Liver (tissue), 9 donors: Measurements from ENCODE around the gene A4GALT. TPM values are rescaled to one million over a fixed set of nuclear protein-coding genes. Genes with fewer than 3 reads are reported as not detected.

Experiments
- DNase-seq: peaks from one replicate; pipeline ENCODE4 v3.0.0-alpha.2; 2017; ENCODE audit warnings: low spot score
- H3K27ac ChIP-seq, 2 donors: one replicate each; pipeline ENCODE4 v1.7.0; 2013; ENCODE audit warnings: inconsistent platforms in 2 of 2, low read length in 2 of 2, control low read depth in 1 of 2, low read depth in 1 of 2, mild to moderate bottlenecking in 1 of 2
- H3K27me3 ChIP-seq, 4 donors: one replicate each; pipeline versions ENCODE4 v1.6.1 to v1.7.0; 2013; ENCODE audit warnings: low read length in 3 of 4, inconsistent platforms in 1 of 4, mild to moderate bottlenecking in 1 of 4, moderate library complexity in 1 of 4; ENCODE audit not compliant: control insufficient read depth in 4 of 4, insufficient read depth in 4 of 4
- H3K36me3 ChIP-seq, 4 donors: one replicate each; pipeline versions ENCODE4 v1.6.1 to v1.7.0; 2013; ENCODE audit warnings: low read length in 3 of 4, mild to moderate bottlenecking in 3 of 4, low read depth in 1 of 4, moderate library complexity in 1 of 4; ENCODE audit not compliant: control insufficient read depth in 4 of 4, insufficient read depth in 3 of 4
- H3K4me1 ChIP-seq, 4 donors: one replicate each; pipeline versions ENCODE4 v1.6.1 to v1.7.0; 2013; ENCODE audit warnings: low read length in 3 of 4, mild to moderate bottlenecking in 3 of 4, moderate library complexity in 1 of 4; ENCODE audit not compliant: control insufficient read depth in 4 of 4, insufficient read depth in 4 of 4
- H3K4me3 ChIP-seq, 3 donors: one replicate each; pipeline versions ENCODE4 v1.6.1 to v1.7.0; 2013; ENCODE audit warnings: low read length in 3 of 3, control low read depth in 1 of 3, low read depth in 1 of 3, mild to moderate bottlenecking in 1 of 3
- H3K9ac ChIP-seq, 2 donors: one replicate each; pipeline ENCODE4 v1.7.0; 2013; ENCODE audit warnings: low read length in 2 of 2, mild to moderate bottlenecking in 2 of 2, moderate library complexity in 2 of 2, control low read depth in 1 of 2, low read depth in 1 of 2
- H3K9me3 ChIP-seq, 4 donors: one replicate each; pipeline versions ENCODE4 v1.6.1 to v1.7.0; 2013; ENCODE audit warnings: low read length in 3 of 4; ENCODE audit not compliant: control insufficient read depth in 4 of 4
- EGR1 ChIP-seq, 2 donors: IDR thresholded peaks; 2 replicates each; pipeline ENCODE4 v1.6.1; 2016 to 2018; ENCODE audit warnings: antibody characterized with exemption in 2 of 2, low read depth in 2 of 2
- GABPA ChIP-seq, 2 donors: IDR thresholded peaks in 1 of 2; conservative IDR thresholded peaks in 1 of 2; 2 replicates each; pipeline ENCODE4 v1.6.1; 2016; ENCODE audit warnings: antibody characterized with exemption in 2 of 2, mild to moderate bottlenecking in 1 of 2, moderate library complexity in 1 of 2
- HNF4A ChIP-seq, 2 donors: conservative IDR thresholded peaks; 2 replicates each; pipeline ENCODE4 v1.6.1; 2016; ENCODE audit warnings: antibody characterized with exemption in 2 of 2, mild to moderate bottlenecking in 2 of 2
- JUND ChIP-seq, 2 donors: IDR thresholded peaks; 2 replicates each; pipeline ENCODE4 v1.6.1; 2016; ENCODE audit warnings: antibody characterized with exemption in 2 of 2
- RAD21 ChIP-seq, 2 donors: IDR thresholded peaks; 2 replicates each; pipeline ENCODE4 v1.6.1; 2016; ENCODE audit warnings: antibody characterized with exemption in 2 of 2, mild to moderate bottlenecking in 2 of 2
- REST ChIP-seq: IDR thresholded peaks from 2 replicates; pipeline ENCODE4 v1.6.1; 2016; ENCODE audit warnings: antibody characterized with exemption, mild to moderate bottlenecking
- RXRA ChIP-seq, 2 donors: IDR thresholded peaks; 2 replicates each; pipeline ENCODE4 v1.6.1; 2017 to 2018; ENCODE audit warnings: antibody characterized with exemption in 2 of 2, mild to moderate bottlenecking in 1 of 2
- TAF1 ChIP-seq: conservative IDR thresholded peaks from 2 replicates; pipeline ENCODE4 v1.6.1; 2016; ENCODE audit warnings: antibody characterized with exemption, mild to moderate bottlenecking
- WGBS: extraction: QIAGEN DNeasy Blood & Tissue Kit; methylation state at CpG from one replicate; pipeline ENCODE4 v1.1.7; 2013; 5-methylcytosine and 5-hydroxymethylcytosine counted together
- polyA plus RNA-seq, 2 donors: library from polyadenylated mRNA; stranded (reverse) in 1 of 2; unstranded in 1 of 2; fragments of 200-250 nt in 1 of 2; fragments of >200 nt in 1 of 2; fragmentation: Nextera tagmentation in 1 of 2; extraction: Ambion mirVana in 1 of 2; gene quantifications; one replicate each; pipeline versions ENCODE4 v1.2.1 to v1.2.3, GENCODE V29; 2013 to 2015
- total RNA-seq, 2 donors: library from RNA; depleted of rRNA; stranded (reverse); fragments of >200 nt; gene quantifications; one replicate each; pipeline ENCODE4 v1.2.3, GENCODE V29; 2014
- TF ChIP-seq, protein P1 (sequence below): IDR thresholded peaks from 2 replicates; pipeline ENCODE4 v1.6.1; 2016; ENCODE audit warnings: antibody characterized with exemption
- TF ChIP-seq, protein P2 (sequence below): IDR thresholded peaks from 2 replicates; pipeline ENCODE4 v1.6.1; 2016; ENCODE audit warnings: antibody characterized with exemption
- TF ChIP-seq, protein P3 (sequence below): fragments of 150-350 bp; IDR thresholded peaks from 2 replicates; pipeline ENCODE4 v1.5.1; 2017; ENCODE audit warnings: improper control_type of control experiment, low read depth, low read length; ENCODE audit not compliant: missing input control
- donor health status: healthy.
- donor health status: healthy.
- donor health status: healthy.
- donor health status: healthy.
- donor health status: healthy.

A4GALT gene
- total and polyA plus RNA-seq, 4 donors, result 1.6 to 8.2 (median 2.0) TPM

DNA sequence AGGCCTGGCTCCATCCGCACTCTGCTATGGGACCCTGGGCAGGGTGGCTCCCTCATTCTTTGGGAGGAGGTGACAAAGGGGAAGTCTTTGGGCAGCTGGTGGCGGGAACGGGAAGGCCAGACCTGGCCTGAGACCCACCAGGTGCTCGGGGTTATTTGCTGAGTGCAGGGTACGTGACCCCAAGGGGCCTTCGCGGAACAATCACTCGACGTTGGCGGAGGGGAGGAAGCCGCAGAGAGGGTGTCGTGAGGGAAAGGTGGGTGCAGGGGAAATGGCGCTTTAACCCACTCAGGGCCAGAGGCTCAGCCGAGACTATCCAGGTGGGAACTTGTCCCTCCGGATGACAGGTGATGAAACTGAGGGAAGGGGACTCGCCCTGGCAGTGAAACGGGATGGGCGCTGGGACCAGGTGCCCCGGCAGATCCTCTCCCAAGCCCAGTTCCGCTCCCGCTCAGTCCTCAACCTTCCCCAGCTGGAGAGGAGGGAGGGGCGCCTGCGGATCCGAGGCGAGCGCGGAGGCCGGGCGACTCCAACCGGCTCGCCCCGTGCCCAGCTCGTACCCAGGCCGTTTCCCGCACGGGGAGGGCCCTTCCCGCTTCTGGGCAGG lies 911 bp downstream of the A4GALT start (continued):
- TF ChIP-seq REST, result no peak

- no peak for TF ChIP-seq HNF4A (conservative IDR thresholded peaks at IDR 0.05)
- TF ChIP-seq EGR1 (IDR thresholded peaks at IDR 0.05; ENCODE audit: low read depth in 2 of 2), result no peak
- peak in 1 of 2 donors; percentile 7 for TF ChIP-seq RAD21 (IDR thresholded peaks at IDR 0.05)
- TF ChIP-seq, protein P1, sequence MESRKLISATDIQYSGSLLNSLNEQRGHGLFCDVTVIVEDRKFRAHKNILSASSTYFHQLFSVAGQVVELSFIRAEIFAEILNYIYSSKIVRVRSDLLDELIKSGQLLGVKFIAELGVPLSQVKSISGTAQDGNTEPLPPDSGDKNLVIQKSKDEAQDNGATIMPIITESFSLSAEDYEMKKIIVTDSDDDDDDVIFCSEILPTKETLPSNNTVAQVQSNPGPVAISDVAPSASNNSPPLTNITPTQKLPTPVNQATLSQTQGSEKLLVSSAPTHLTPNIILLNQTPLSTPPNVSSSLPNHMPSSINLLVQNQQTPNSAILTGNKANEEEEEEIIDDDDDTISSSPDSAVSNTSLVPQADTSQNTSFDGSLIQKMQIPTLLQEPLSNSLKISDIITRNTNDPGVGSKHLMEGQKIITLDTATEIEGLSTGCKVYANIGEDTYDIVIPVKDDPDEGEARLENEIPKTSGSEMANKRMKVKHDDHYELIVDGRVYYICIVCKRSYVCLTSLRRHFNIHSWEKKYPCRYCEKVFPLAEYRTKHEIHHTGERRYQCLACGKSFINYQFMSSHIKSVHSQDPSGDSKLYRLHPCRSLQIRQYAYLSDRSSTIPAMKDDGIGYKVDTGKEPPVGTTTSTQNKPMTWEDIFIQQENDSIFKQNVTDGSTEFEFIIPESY, result no peak
- Histone ChIP-seq H3K36me3 (no peaks in the 10 kb centered on the region), H3K27me3 (peaks cover 0 to 2% (median 0%) of the 10 kb centered on the region in 4 donors), H3K9me3 (no peaks in the 10 kb centered on the region), H3K9ac (no peak overlapping the region), H3K4me1 (peaks cover 5 to 16% (median 12%) of the 10 kb centered on the region in 4 donors), H3K4me3 (no peak overlapping the region), H3K27ac (no peak overlapping the region)
- 56% methylated on average over 2 of the region's 2 CpGs for WGBS
- no peak for DNase-seq
Measured at GRCh38 chr22:42719133-42719532, 1.5 kb downstream of the A4GALT start.

- H3K27ac ChIP-seq, result no peak overlapping the region
Measured at GRCh38 chr22:42717197-42717928, 3.3 kb downstream of the A4GALT start.

GRCh38 chr22:42716649-42717127 lies 4.0 kb downstream of the A4GALT start:
- H3K27me3 ChIP-seq, result peaks cover 0 to 2% (median 0%) of the 10 kb centered on the region in 4 donors
- 93% methylated on average over 5 of the region's 5 CpGs for WGBS

More at GRCh38 chr22:42717197-42717928, 3.3 kb downstream of the A4GALT start:
- no peak overlapping the region for H3K9ac ChIP-seq
- WGBS, result 49% methylated on average over 8 of the region's 8 CpGs
- peaks cover 0 to 2% (median 0%) of the 10 kb centered on the region in 4 donors for H3K27me3 ChIP-seq
- H3K4me3 ChIP-seq, result no peak overlapping the region
- TF ChIP-seq GABPA (IDR thresholded peaks at IDR 0.05 in 1 of 2, conservative IDR thresholded peaks at IDR 0.05 in 1 of 2), result no peak
- peak in 1 of 2 donors; percentile 31 for TF ChIP-seq EGR1 (IDR thresholded peaks at IDR 0.05; ENCODE audit: low read depth in 2 of 2)
- DNase-seq, result peak; percentile 54
- peaks cover 5 to 16% (median 12%) of the 10 kb centered on the region in 4 donors for H3K4me1 ChIP-seq
- H3K36me3 ChIP-seq, result no peaks in the 10 kb centered on the region
- H3K9me3 ChIP-seq, result no peaks in the 10 kb centered on the region

More at GRCh38 chr22:42716649-42717127, 4.0 kb downstream of the A4GALT start:
- no peak for DNase-seq
- TF ChIP-seq, protein P2, sequence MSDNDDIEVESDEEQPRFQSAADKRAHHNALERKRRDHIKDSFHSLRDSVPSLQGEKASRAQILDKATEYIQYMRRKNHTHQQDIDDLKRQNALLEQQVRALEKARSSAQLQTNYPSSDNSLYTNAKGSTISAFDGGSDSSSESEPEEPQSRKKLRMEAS, result no peak
- TF ChIP-seq, protein P3, sequence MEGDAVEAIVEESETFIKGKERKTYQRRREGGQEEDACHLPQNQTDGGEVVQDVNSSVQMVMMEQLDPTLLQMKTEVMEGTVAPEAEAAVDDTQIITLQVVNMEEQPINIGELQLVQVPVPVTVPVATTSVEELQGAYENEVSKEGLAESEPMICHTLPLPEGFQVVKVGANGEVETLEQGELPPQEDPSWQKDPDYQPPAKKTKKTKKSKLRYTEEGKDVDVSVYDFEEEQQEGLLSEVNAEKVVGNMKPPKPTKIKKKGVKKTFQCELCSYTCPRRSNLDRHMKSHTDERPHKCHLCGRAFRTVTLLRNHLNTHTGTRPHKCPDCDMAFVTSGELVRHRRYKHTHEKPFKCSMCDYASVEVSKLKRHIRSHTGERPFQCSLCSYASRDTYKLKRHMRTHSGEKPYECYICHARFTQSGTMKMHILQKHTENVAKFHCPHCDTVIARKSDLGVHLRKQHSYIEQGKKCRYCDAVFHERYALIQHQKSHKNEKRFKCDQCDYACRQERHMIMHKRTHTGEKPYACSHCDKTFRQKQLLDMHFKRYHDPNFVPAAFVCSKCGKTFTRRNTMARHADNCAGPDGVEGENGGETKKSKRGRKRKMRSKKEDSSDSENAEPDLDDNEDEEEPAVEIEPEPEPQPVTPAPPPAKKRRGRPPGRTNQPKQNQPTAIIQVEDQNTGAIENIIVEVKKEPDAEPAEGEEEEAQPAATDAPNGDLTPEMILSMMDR, result no peak
- TF ChIP-seq RAD21 (IDR thresholded peaks at IDR 0.05) (no peak), TAF1 (no peak), HNF4A (conservative IDR thresholded peaks at IDR 0.05) (no peak), JUND (IDR thresholded peaks at IDR 0.05) (no peak), RXRA (IDR thresholded peaks at IDR 0.05) (no peak)
- TF ChIP-seq, protein P1, result no peak
- H3K4me3 ChIP-seq, result no peak overlapping the region
- peaks cover 5 to 16% (median 12%) of the 10 kb centered on the region in 4 donors for H3K4me1 ChIP-seq
- H3K36me3 ChIP-seq, result no peaks in the 10 kb centered on the region
- no peak overlapping the region for H3K9ac ChIP-seq
- H3K27ac ChIP-seq, result no peak overlapping the region
- H3K9me3 ChIP-seq, result no peaks in the 10 kb centered on the region
